Gastrocnemius medialis (tissue), 4 donors: ENCODE data around the gene SRGAP3. TPM values are rescaled to one million over a fixed set of nuclear protein-coding genes. Genes with fewer than 3 reads are reported as not detected.

Experiments used
- ATAC-seq, 2 donors: fragments of 150-250 bp; one replicate each; pipeline ENCODE4 v1.9.1; 2016
- DNase-seq, 2 donors: peaks; one replicate each; pipeline ENCODE4 v3.0.0-alpha.2; 2019
- H3K27ac ChIP-seq, 4 donors: fragments of 200-600 bp; sonication (generic); 1 replicate in 1 of 4; 2 replicates in 3 of 4; pipeline ENCODE4 v1.5.1; 2016 to 2018; ENCODE audit warnings: mild to moderate bottlenecking in 2 of 4, moderate library complexity in 1 of 4
- H3K27me3 ChIP-seq, 3 donors: fragments of 200-600 bp; sonication (generic) in 2 of 3; 1 replicate in 1 of 3; 2 replicates in 2 of 3; pipeline versions ENCODE4 v1.5.1 to v1.6.0; 2016 to 2019; ENCODE audit warnings: mild to moderate bottlenecking in 1 of 3, moderate library complexity in 1 of 3
- H3K36me3 ChIP-seq, 2 donors: fragments of 200-600 bp; sonication (generic) in 1 of 2; one replicate each; pipeline ENCODE4 v1.5.1; 2017 to 2018
- H3K4me1 ChIP-seq, 2 donors: fragments of 200-600 bp; sonication (generic) in 1 of 2; one replicate each; pipeline ENCODE4 v1.5.1; 2016 to 2017; ENCODE audit warnings: mild to moderate bottlenecking in 2 of 2
- H3K4me3 ChIP-seq, 4 donors: fragments of 200-600 bp; sonication (generic) in 3 of 4; 1 replicate in 1 of 4; 2 replicates in 3 of 4; pipeline ENCODE4 v1.5.1; 2016 to 2019; ENCODE audit warnings: mild to moderate bottlenecking in 2 of 4
- H3K9me3 ChIP-seq, 3 donors: fragments of 200-600 bp; sonication (generic) in 2 of 3; 1 replicate in 1 of 3; 2 replicates in 2 of 3; pipeline ENCODE4 v1.5.1; 2016 to 2019
- POLR2A ChIP-seq, 2 donors: fragments of 450-650 bp; IDR thresholded peaks; one replicate each; pipeline ENCODE4 v1.6.1; 2017; ENCODE audit warnings: antibody characterized with exemption in 2 of 2, mild to moderate bottlenecking in 2 of 2, moderate library complexity in 2 of 2
- in situ Hi-C, 4 donors: fragments of 200-750 bp; cut with MboI; loops; one replicate each; pipeline versions ENCODE4 v1.15.0 to v1.8.0; 2017; ENCODE audit warnings: low sequenced_read_pairs in 4 of 4
- intact Hi-C: fragments of 100-400 bp; cut with DNase I; formaldehyde crosslinking; loops from one replicate; pipeline ENCODE4 v1.15.1; 2023; ENCODE audit warnings: low total_unique reads
- total RNA-seq, 4 donors: library from RNA; depleted of rRNA; stranded (reverse); fragments of >200 nt; gene quantifications; one replicate each; pipeline versions ENCODE4 v1.1.0 to v1.2.3, GENCODE V29; 2016
- TF ChIP-seq, protein P1 (sequence below), 5 experiments: fragments of 450-650 bp in 3 of 5; fragments of 200-600 bp in 2 of 5; sonication (generic) in 2 of 5; IDR thresholded peaks in 4 of 5; conservative IDR thresholded peaks in 1 of 5; 1 replicate in 4 of 5; 2 replicates in 1 of 5; pipeline ENCODE4 v1.5.1; 2016 to 2019; ENCODE audit warnings: antibody characterized with exemption in 5 of 5, mild to moderate bottlenecking in 3 of 5, moderate library complexity in 3 of 5

SRGAP3 gene
- total RNA-seq, 4 donors from 2014 or later, result 1.3 to 2.3 (median 1.8) TPM

DNA sequence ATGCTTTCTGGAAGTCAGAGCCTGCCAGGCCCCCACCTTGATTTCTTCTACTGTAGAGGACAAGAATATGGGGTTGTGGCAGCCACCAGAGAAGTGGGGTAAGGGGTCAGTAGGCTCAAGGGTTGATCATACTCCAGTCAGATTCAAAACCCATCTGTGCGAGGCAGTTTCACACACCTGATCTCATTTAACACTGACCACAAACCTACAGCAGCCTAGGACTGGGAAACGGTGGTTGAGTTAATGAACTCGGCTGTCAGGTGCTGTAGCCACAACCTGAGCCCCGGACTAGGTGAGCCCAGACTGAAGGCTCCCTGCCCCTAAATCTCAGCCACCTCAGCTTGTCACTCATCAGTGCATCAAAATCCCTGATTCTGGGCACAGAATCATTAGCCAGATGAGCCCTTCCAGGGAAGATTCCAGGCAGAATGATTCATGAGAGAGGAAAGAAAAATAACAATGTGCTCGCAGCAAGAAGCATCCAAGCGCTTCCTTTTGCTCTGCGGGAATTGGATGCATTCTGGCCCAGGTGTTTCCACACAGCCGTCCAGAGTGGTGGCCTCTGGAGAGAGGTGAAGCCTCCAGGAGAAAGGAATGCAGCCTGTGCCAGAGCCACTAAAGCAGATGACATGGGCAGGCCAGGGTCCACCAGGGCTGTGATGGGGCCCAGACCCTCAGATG is 102.1 kb downstream of the SRGAP3 start:
- intact Hi-C loops, result no loop called here
- ATAC-seq, result no peak

DNA sequence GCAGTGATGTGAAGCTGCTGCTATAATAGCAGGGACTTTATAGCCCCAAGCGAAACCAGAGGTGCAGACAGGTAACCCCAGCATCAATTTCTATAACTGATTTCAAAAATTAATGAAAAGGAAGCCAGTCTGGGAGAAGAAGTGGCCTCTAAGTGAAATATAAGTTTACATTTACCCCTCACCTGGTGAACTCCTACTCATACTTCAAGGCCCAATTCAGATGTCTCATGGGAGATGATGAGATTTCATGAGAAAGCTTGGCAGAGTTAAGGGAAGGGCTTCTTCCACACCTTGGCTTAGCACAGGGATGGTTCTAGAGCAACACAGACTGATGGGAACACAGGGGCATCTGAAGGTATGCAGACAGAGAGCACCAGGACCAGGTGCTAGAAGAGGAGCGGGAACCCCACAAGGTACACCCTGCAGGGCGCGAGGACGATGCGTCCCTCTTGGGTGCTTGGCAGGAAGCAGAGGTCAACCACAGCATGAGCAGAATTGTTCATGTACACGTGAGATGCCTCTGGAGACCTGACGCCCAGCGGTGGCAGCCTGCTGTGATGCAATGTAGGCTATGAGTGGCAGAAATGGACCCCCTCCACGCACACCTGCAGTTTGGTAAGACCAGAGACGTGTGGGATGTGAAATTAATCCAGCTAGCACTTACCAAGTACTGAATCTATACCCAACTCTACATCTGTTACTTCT is 102.9 kb downstream of the SRGAP3 start:
- Histone ChIP-seq H3K9me3 (no peaks in the 10 kb centered on the region), H3K4me1 (peaks cover 15 to 16% of the 10 kb centered on the region in 2 donors), H3K27me3 (no peaks in the 10 kb centered on the region), H3K36me3 (no peaks in the 10 kb centered on the region), H3K27ac (no peak overlapping the region), H3K4me3 (no peak overlapping the region)
- in situ Hi-C loops (no loop called here), intact Hi-C loops (no loop called here)
- TF ChIP-seq POLR2A (IDR thresholded peaks at IDR 0.05), result no peak
- DNase-seq, result no peak
- ATAC-seq, result no peak

More for the DNA sequence above, 102.1 kb downstream of the SRGAP3 start:
- Histone ChIP-seq H3K4me3 (no peak overlapping the region), H3K27ac (no peak overlapping the region), H3K36me3 (no peaks in the 10 kb centered on the region), H3K27me3 (no peaks in the 10 kb centered on the region), H3K4me1 (peaks cover 6 to 8% of the 10 kb centered on the region in 2 donors), H3K9me3 (no peaks in the 10 kb centered on the region)
- DNase-seq, result no peak
- TF ChIP-seq POLR2A (IDR thresholded peaks at IDR 0.05), result no peak
- TF ChIP-seq, protein P1, sequence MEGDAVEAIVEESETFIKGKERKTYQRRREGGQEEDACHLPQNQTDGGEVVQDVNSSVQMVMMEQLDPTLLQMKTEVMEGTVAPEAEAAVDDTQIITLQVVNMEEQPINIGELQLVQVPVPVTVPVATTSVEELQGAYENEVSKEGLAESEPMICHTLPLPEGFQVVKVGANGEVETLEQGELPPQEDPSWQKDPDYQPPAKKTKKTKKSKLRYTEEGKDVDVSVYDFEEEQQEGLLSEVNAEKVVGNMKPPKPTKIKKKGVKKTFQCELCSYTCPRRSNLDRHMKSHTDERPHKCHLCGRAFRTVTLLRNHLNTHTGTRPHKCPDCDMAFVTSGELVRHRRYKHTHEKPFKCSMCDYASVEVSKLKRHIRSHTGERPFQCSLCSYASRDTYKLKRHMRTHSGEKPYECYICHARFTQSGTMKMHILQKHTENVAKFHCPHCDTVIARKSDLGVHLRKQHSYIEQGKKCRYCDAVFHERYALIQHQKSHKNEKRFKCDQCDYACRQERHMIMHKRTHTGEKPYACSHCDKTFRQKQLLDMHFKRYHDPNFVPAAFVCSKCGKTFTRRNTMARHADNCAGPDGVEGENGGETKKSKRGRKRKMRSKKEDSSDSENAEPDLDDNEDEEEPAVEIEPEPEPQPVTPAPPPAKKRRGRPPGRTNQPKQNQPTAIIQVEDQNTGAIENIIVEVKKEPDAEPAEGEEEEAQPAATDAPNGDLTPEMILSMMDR (IDR thresholded peaks at IDR 0.05 in 4 of 5, conservative IDR thresholded peaks at IDR 0.05 in 1 of 5), result no peak
- in situ Hi-C loops, result no loop called here

- Histone ChIP-seq H3K27ac (peak overlapping the region in 1 of 4 donors; percentile 54), H3K9me3 (no peaks in the 10 kb centered on the region), H3K4me3 (no peak overlapping the region), H3K4me1 (peaks cover 22% of the 10 kb centered on the region in 2 donors), H3K27me3 (no peaks in the 10 kb centered on the region), H3K36me3 (no peaks in the 10 kb centered on the region)
- TF ChIP-seq, protein P1 (IDR thresholded peaks at IDR 0.05 in 4 of 5, conservative IDR thresholded peaks at IDR 0.05 in 1 of 5), result no peak
- no peak for TF ChIP-seq POLR2A (IDR thresholded peaks at IDR 0.05)
- in situ Hi-C loops, result no loop called here
- intact Hi-C loops, result loop anchor here (5.0 kb wide), 1 partner anchor 39 kb away; no protein-coding TSS in a partner anchor
- DNase-seq, result no peak
- ATAC-seq, result no peak
These were observed 106.3 kb downstream of the SRGAP3 start for GRCh38 chr3:9143184-9143583.

- ATAC-seq (peak; percentile 96 to 99), DNase-seq (peak; percentile 32 to 50)
- Histone ChIP-seq H3K4me3 (no peak overlapping the region), H3K36me3 (no peaks in the 10 kb centered on the region), H3K27ac (peak overlapping the region; percentile 17 to 54 (median 39)), H3K4me1 (peaks cover 22% of the 10 kb centered on the region in 2 donors), H3K27me3 (no peaks in the 10 kb centered on the region), H3K9me3 (no peaks in the 10 kb centered on the region)
- in situ Hi-C loops, result no loop called here
- intact Hi-C loops, result loop anchor here (1.0 to 5.0 kb wide), 2 partner anchors 12 to 40 kb away; no protein-coding TSS in a partner anchor
- TF ChIP-seq POLR2A (IDR thresholded peaks at IDR 0.05), result no peak
- TF ChIP-seq, protein P1 (IDR thresholded peaks at IDR 0.05 in 4 of 5, conservative IDR thresholded peaks at IDR 0.05 in 1 of 5), result no peak
These were observed 107.1 kb downstream of the SRGAP3 start for GRCh38 chr3:9142362-9142761.

- DNase-seq, result no peak
- no peak for ATAC-seq
- no peaks in the 10 kb centered on the region for H3K36me3 ChIP-seq
- H3K9me3 ChIP-seq, result no peaks in the 10 kb centered on the region
- no peak overlapping the region for H3K4me3 ChIP-seq
- intact Hi-C loops (loop anchor here (1.0 to 5.0 kb wide), 2 partner anchors 12 to 40 kb away; no protein-coding TSS in a partner anchor), in situ Hi-C loops (no loop called here)
- peak overlapping the region; percentile 17 to 54 (median 39) for H3K27ac ChIP-seq
- TF ChIP-seq POLR2A (IDR thresholded peaks at IDR 0.05), result no peak
- TF ChIP-seq, protein P1 (IDR thresholded peaks at IDR 0.05 in 4 of 5, conservative IDR thresholded peaks at IDR 0.05 in 1 of 5), result no peak
- H3K27me3 ChIP-seq, result no peaks in the 10 kb centered on the region
- H3K4me1 ChIP-seq, result peaks cover 22% of the 10 kb centered on the region in 2 donors
These were observed 107.5 kb downstream of the SRGAP3 start for GRCh38 chr3:9141928-9142289.
